NCI-H345 treated with DMSO at 0.1 percent for 48 hours (cell line): ENCODE measurements around the gene MEIS3.

ENCODE experiments used
- DNase-seq: peaks from one replicate; lab custom pipeline; 2025; ENCODE audit not compliant: unreplicated experiment; lab: John Stamatoyannopoulos, UW

MEIS3 gene

GRCh38 chr19:47419030-47419783, at the start of gene MEIS3:
Gene MEIS3, minus strand, starts transcription at chr19:47419527. Its CDS starts 446 bp downstream, at chr19:47419081.
- no peak for DNase-seq

GRCh38 chr19:47467914-47468313, 48.6 kb upstream of the MEIS3 start:
- no peak for DNase-seq

- no peak for DNase-seq
Observed at GRCh38 chr19:47465957-47466356, 46.6 kb upstream of the MEIS3 start.

- DNase-seq: no peak
Observed at GRCh38 chr19:47464675-47465419, 45.5 kb upstream of the MEIS3 start.

GRCh38 chr19:47461876-47462275, 42.5 kb upstream of the MEIS3 start:
- no peak for DNase-seq

- DNase-seq: no peak
Observed at GRCh38 chr19:47459477-47459876, 40.1 kb upstream of the MEIS3 start.

GRCh38 chr19:47458672-47459071, 39.3 kb upstream of the MEIS3 start:
- no peak for DNase-seq

- DNase-seq: no peak
Observed at GRCh38 chr19:47456721-47457474, 37.6 kb upstream of the MEIS3 start.

GRCh38 chr19:47450478-47450877, 31.2 kb upstream of the MEIS3 start:
- no peak for DNase-seq

- DNase-seq: no peak
Observed at GRCh38 chr19:47448360-47448727, 29.0 kb upstream of the MEIS3 start.

GRCh38 chr19:47447470-47448359, 28.4 kb upstream of the MEIS3 start:
- no peak for DNase-seq

- no peak for DNase-seq
Observed at GRCh38 chr19:47446534-47447469, 27.5 kb upstream of the MEIS3 start.

GRCh38 chr19:47445937-47446402, 26.6 kb upstream of the MEIS3 start:
- no peak for DNase-seq

- no peak for DNase-seq
Observed at GRCh38 chr19:47445527-47445926, 26.2 kb upstream of the MEIS3 start.

- DNase-seq: no peak
Observed at GRCh38 chr19:47444388-47444821, 25.1 kb upstream of the MEIS3 start.

GRCh38 chr19:47443331-47443730, 24.0 kb upstream of the MEIS3 start:
- DNase-seq: no peak

GRCh38 chr19:47438793-47439220, 19.5 kb upstream of the MEIS3 start:
- DNase-seq: no peak

- no peak for DNase-seq
Observed at GRCh38 chr19:47437500-47437899, 18.2 kb upstream of the MEIS3 start.

GRCh38 chr19:47436712-47437401, 17.5 kb upstream of the MEIS3 start:
- DNase-seq: peak; percentile 57
